Endometrial microvascular endothelial cells (primary cell): Measurements from ENCODE around the gene PROCR. TPM values are rescaled to one million over a fixed set of nuclear protein-coding genes. Genes with fewer than 3 reads are reported as not detected.
"Not testable (repeated sequence)": the region's sequence is repeated elsewhere in the genome, so short reads cannot be mapped to it uniquely, and the experiment has no call there.

ENCODE experiments used
- in situ Hi-C: cut with HindIII; loops from 2 replicates; pipeline ENCODE4 v1.10.0; 2017; ENCODE audit warnings: low sequenced_read_pairs, low pct_unique_long_range_greater_than_20kb; ENCODE audit errors: inconsistent ontology term
- total RNA-seq: library from RNA; depleted of rRNA; stranded (reverse); fragments of >200 nt; gene quantifications from one replicate; pipeline ENCODE4 v1.2.3, GENCODE V29; 2015; ENCODE audit errors: inconsistent ontology term

Gene PROCR
- total RNA-seq, 1 donor from 2014 or later = 344 TPM

DNA sequence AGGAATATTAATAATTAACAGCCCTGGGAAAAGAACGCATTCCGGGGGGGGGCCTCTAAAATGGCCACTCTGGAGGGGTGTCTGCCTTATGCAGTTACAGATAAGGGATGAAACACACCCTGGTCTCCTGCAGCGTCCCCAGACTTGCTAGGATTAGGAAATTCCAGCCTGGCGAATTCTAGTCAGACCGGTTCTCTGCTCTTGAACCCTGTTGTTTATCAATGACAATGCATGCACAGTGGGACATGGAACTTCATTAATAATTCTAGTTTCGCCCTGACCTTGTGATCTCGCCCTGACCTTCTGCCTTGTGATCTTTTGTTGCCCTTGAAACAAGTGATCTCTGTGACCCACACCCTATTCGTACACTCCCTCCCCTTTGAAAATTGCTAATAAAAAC lies 17.4 kb downstream of the PROCR start:
- in situ Hi-C loops = not testable (repeated sequence)

- in situ Hi-C loops = no loop called here
Observed at GRCh38 chr20:35190556-35190955, 18.7 kb downstream of the PROCR start.

- in situ Hi-C loops = no loop called here
Observed at GRCh38 chr20:35191419-35192117, 19.7 kb downstream of the PROCR start.

DNA sequence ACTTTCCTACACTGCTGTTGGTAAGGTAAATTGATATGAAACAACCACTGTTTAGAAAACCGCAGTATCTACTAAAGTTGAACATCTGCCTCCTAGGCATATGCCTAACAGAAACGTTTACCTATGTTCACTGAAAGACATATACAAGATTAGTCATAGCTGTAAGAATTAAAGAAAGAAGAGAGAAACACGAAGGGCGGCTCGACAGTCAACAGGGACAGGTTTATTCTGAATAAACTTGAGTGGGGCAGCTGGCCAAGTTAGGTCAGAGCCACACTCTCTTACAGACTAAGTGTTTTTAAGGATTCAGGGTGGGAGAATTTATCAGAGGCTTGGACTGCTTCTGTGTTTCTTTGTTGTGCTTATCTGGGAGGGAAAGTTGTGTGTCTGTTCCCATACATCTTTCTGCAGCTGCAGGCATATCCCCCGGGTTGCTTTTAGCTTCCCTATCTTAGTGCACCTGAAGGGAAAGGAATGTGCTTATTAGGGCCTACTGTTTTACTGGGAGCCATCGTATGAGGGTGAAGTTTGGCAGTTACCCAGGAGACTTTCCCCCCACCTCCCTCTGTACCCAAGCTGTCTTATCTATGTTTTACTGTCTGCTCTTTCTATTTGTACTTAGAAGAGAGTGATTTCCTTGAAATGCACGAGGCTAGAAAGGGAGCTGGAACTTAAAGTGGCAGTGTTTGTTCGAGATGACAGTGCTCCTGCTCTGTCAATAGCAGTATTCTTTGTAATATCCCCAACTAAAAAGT lies 20.4 kb downstream of the PROCR start:
- in situ Hi-C loops = no loop called here

DNA sequence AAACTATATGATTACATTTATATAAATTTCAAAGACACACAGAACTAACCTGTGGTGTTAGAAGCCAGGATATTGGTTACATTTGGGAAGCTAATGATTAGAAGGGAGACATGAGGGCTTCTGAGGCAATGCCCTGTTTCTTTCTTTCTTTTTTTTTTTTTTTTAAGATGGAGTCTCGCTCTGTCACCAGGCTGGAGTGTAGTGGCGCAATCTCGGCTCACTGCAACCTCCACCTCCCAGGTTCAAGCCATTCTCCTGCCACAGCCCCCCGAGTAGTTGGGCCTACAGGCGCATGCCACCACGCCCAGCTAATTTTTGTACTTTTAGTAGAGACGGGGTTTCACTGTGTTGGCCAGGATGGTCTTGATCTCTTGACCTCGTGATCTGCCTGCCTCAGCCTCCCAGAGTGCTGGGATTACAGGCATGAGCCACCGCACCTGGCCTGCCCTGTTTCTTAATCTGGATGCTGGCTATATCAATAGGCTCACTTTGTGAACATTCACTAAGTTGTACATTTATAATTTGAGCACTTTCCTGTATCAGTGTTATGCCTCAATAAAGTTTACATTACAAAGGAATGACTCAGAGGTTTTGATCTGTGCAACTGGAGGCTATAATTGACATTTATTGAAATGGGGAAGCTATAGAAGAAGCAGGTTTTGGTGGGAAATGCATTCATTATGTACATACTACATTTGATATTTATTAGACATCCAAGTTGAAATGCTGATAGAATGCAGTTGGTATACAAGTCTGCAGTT lies 21.3 kb downstream of the PROCR start:
- in situ Hi-C loops = not testable (repeated sequence)

DNA sequence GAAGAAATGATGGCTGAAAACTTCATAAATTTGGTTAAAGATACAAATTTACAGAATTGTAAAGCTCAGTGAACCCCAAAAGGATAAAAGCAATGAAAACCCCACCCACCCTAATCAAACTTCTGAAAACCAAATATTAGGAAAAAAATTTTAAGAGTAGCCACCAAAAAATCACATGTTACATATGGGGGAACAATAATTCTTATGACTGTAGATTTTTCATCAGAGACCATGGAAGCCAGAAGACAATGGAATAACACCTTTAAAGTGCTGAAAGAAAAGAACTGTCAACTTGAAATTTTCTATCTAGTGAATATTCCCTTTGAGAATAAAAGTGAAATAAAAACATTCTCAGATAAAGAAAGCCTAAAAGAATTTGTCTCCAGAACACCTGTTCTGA lies 24.4 kb downstream of the PROCR start:
- in situ Hi-C loops = no loop called here

GRCh38 chr20:35199740-35200139 lies 27.9 kb downstream of the PROCR start:
- in situ Hi-C loops = no loop called here

DNA sequence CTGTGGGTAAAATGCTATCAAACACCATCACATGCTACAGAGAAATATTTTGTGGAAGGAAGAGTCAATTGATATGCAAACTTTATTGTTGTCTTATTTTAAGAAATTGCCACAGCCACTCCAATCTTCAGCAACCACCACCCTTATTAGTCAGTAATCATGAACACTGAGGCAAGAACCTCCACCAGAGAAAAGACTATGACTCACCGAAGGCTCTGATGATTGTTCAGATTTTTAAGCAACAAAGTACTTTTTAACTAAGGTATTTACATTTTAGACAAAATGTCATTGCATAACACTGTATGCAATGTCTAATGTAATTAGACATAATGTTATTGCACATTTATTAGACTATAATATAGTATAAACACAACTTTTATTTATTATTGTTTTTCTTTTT lies 28.4 kb downstream of the PROCR start:
- in situ Hi-C loops = no loop called here

DNA sequence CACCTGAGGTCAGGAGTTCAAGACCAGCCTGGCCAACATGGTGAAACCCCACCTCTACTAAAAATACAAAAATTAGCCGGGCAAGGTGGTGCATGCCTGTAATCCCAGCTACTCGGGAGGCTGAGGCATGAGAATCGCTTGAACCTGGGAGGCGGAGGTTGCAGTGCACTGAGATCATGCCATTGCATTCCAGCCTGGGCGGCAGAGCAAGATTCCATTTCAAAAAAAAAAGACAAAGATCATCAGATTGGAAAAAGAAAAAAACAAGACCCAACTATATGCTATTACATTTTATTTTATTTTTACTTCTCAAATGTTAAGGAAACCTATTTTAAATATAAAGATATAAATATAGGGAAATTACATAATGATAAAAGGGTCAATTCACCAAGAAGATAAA lies 29.6 kb downstream of the PROCR start:
- in situ Hi-C loops = not testable (repeated sequence)

GRCh38 chr20:35206802-35207201 lies 34.9 kb downstream of the PROCR start:
- in situ Hi-C loops = no loop called here

DNA sequence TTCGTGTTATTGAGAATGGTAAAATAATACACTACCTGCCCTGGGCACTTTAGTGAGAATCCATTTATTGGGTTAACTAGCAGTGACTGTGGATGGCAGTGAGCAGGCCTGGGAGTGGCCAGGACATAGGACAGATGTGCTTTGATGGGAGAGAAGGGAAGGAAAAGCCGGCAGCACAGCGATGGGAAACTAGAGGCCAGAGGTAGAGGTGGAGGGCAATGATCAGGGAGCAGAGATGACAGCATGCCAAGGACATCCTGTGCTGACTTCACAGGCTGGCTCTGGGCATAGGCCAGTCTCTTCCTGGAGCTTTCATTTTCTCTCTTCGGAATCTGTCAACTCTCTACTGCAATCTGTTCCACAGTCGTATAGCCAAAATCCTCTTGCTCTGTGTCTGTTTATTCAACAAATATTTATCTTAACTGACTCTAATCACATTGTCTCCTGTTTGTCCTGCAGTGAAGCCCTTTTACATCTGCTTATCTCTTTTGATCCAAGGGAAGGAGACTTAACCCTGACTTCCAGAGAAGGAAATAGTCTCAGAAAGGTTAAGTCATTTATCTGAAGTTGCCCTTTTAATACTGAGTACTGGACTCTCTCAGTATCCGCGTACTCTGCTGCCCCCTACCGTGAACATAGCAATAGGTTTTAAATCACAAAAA lies 36.2 kb downstream of the PROCR start:
- in situ Hi-C loops = no loop called here

DNA sequence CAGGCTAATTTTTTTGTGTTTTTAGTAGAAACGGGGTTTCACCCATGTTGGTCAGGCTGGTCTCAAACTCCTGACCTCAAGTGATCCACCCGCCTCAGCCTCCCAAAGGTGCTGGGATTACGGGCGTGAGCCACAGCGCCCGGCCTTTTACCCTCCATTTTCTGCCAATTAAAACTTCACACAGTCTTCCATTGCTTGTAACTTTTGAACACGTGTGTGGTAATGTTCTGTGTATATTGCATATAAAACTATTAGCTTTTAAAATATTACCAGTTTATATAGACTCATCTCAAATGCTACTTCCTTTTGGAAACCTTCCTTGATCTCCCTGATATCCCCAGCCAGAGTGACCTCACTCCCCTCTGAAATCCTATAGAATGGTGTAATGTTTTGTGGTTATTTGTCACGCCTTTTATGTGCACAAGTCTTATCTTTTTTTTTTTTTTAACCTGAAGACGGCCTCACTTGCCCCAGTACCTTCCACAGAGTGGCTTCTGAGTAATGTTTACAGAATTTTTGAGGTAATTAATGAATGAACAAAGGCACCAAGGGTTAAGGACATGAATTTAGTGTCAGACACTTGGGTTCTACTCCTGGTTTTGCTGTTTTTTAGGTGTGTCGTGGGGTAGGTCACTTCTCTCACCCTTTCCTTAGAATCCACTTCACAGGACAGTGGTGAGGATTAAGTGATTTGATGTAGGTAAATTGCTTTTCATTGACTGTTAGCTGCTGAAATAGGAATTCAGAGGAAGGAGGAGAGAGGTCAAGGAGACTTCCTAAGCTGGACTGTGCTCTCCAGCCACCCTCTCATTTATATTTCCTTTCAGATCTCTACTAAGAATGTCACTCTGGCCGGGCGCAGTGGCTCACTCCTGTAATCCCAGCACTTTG lies 43.4 kb downstream of the PROCR start:
- in situ Hi-C loops = no loop called here

- in situ Hi-C loops = no loop called here
Observed at GRCh38 chr20:35216541-35216940, 44.7 kb downstream of the PROCR start.

DNA sequence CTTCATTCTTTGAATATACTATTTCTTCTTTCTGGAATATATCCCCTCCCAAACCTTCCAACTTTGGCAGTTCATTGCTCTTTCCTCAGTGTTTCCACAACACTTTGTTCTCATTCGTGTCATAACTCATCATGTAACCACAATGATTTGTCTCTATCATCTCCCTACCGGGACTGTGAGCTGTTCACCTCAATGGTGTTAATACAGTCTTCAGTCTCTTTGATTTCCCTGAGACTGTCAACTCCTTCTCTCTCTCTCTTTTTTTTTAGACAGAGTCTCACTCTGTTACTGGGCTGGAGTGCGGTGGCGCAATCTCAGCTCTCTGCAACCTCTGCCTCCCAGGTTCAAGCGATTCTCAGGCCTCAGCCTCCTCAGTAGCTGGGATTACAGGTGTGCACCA lies 52.1 kb downstream of the PROCR start:
- in situ Hi-C loops = no loop called here

DNA sequence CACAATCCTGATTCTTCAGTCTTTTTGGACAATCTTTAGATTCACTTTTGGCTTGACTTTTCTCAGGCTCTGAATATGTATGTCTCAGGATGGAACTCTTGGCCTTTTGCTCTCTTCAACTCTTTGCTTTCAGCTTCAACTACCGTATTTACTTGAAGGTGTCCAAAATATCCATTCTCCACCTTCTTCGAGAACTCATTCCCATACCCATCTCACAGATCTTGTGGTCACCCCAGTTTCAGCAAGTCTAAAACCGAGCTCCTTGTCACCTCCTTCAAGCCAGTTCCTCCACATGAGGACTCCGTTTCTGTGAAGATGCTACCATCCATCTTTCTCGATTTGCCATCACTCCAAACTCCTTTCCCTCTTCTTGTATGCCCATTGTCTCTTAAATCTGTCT lies 52.7 kb downstream of the PROCR start:
- in situ Hi-C loops = no loop called here

- in situ Hi-C loops = no loop called here
Observed at GRCh38 chr20:35225319-35226125, 53.6 kb downstream of the PROCR start.

GRCh38 chr20:35226126-35226883 lies 54.4 kb downstream of the PROCR start, which contains the start of gene MMP24:
MMP24 (plus strand) TSS chr20:35226690; CDS start chr20:35226739, 49 bp downstream.
- in situ Hi-C loops = no loop called here
